GM19239 (cell line): ENCODE results near the gene LRMDA.

ENCODE experiments used
- DNase-seq: peaks from one replicate; pipeline ENCODE4 v3.0.0; 2011; ENCODE audit warnings: low spot score; ENCODE audit not compliant: insufficient read length
- FAIRE-seq: peaks from 2 replicates; lab custom pipeline; 2011; peaks lifted over from hg19 to GRCh38; lab: Jason Lieb, UNC

Gene LRMDA

GRCh38 chr10:75441196-75441595 lies 9.8 kb downstream of the LRMDA start:
- no peak for DNase-seq
- no peak for FAIRE-seq

- FAIRE-seq (no peak), DNase-seq (no peak)
Measured at GRCh38 chr10:75441682-75442081, 10.3 kb downstream of the LRMDA start.

- FAIRE-seq (no peak), DNase-seq (no peak)
Measured at GRCh38 chr10:75443362-75443761, 11.9 kb downstream of the LRMDA start.

GRCh38 chr10:75444781-75445386 lies 13.5 kb downstream of the LRMDA start:
- FAIRE-seq (no peak), DNase-seq (no peak)

- FAIRE-seq (no peak), DNase-seq (no peak)
Measured at GRCh38 chr10:75446508-75446907, 15.1 kb downstream of the LRMDA start.

GRCh38 chr10:75448166-75448565 lies 16.7 kb downstream of the LRMDA start:
- no peak for DNase-seq

GRCh38 chr10:75449382-75450074 lies 18.1 kb downstream of the LRMDA start:
- no peak for FAIRE-seq
- DNase-seq, result no peak

More at GRCh38 chr10:75448166-75448565, 16.7 kb downstream of the LRMDA start:
- no peak for FAIRE-seq

- FAIRE-seq, result no peak
- DNase-seq, result no peak
Measured at GRCh38 chr10:75450075-75450445, 18.6 kb downstream of the LRMDA start.

GRCh38 chr10:75450644-75451640 lies 19.5 kb downstream of the LRMDA start:
- DNase-seq, result no peak
- FAIRE-seq, result no peak

GRCh38 chr10:75451831-75452230 lies 20.4 kb downstream of the LRMDA start:
- no peak for FAIRE-seq
- DNase-seq, result no peak

- DNase-seq (no peak), FAIRE-seq (no peak)
Measured at GRCh38 chr10:75452997-75453396, 21.6 kb downstream of the LRMDA start.

GRCh38 chr10:75456122-75456521 lies 24.7 kb downstream of the LRMDA start:
- no peak for DNase-seq
- FAIRE-seq, result no peak

GRCh38 chr10:75460059-75460458 lies 28.6 kb downstream of the LRMDA start:
- DNase-seq, result no peak
- no peak for FAIRE-seq

- DNase-seq (no peak), FAIRE-seq (no peak)
Measured at GRCh38 chr10:75461672-75462649, 30.5 kb downstream of the LRMDA start.

GRCh38 chr10:75462865-75463264 lies 31.4 kb downstream of the LRMDA start:
- no peak for FAIRE-seq
- DNase-seq, result no peak

- no peak for DNase-seq
- peak; percentile 11 for FAIRE-seq
Measured at GRCh38 chr10:75464478-75465449, 33.3 kb downstream of the LRMDA start.

GRCh38 chr10:75465450-75465827 lies 34.0 kb downstream of the LRMDA start:
- FAIRE-seq, result no peak
- no peak for DNase-seq

- DNase-seq, result no peak
- FAIRE-seq, result no peak
Measured at GRCh38 chr10:75466001-75466400, 34.6 kb downstream of the LRMDA start.

- DNase-seq (no peak), FAIRE-seq (no peak)
Measured at GRCh38 chr10:75466886-75467285, 35.5 kb downstream of the LRMDA start.
